Hepatocyte (in vitro differentiated cells): ENCODE measurements around the gene NXPH1. TPM values are rescaled to one million over a fixed set of nuclear protein-coding genes. Genes with fewer than 3 reads are reported as not detected.
A peak's percentile ranks its signal among the peaks of the same experiment; 100 is the strongest.

ENCODE experiments used
- DNase-seq: peaks from one replicate; pipeline ENCODE4 v3.0.0-alpha.2; 2016; ENCODE audit warnings: low spot score
- H2AFZ ChIP-seq: fragments of 200-600 bp; sonication (generic); 2 replicates; pipeline ENCODE4 v1.6.0; 2016; ENCODE audit warnings: antibody characterized with exemption, mild to moderate bottlenecking
- H3K27ac ChIP-seq: fragments of 200-600 bp; sonication (generic); 2 replicates; pipeline ENCODE4 v1.5.1; 2016; ENCODE audit warnings: mild to moderate bottlenecking
- H3K27me3 ChIP-seq: fragments of 200-600 bp; sonication (generic); 2 replicates; pipeline ENCODE4 v1.6.1; 2016
- H3K36me3 ChIP-seq: fragments of 200-600 bp; sonication (generic); replicated peaks from 2 replicates; pipeline ENCODE4 v1.5.1; 2016; ENCODE audit warnings: low read depth; ENCODE audit not compliant: insufficient read depth
- H3K4me1 ChIP-seq: fragments of 200-600 bp; sonication (generic); 2 replicates; pipeline ENCODE4 v1.5.1; 2016; ENCODE audit warnings: mild to moderate bottlenecking, moderate library complexity; ENCODE audit not compliant: insufficient read depth
- H3K4me2 ChIP-seq: fragments of 200-600 bp; sonication (generic); 2 replicates; pipeline ENCODE4 v1.6.0; 2016
- H3K4me3 ChIP-seq: fragments of 200-600 bp; sonication (generic); 2 replicates; pipeline ENCODE4 v1.5.1; 2016; ENCODE audit warnings: mild to moderate bottlenecking
- H3K79me2 ChIP-seq: fragments of 200-600 bp; sonication (generic); 2 replicates; pipeline ENCODE4 v1.6.0; 2017; ENCODE audit warnings: mild to moderate bottlenecking
- H3K9me2 ChIP-seq: fragments of 200-600 bp; sonication (generic); replicated peaks from 2 replicates; pipeline ENCODE4 v1.6.0; 2017; ENCODE audit warnings: mild to moderate bottlenecking; ENCODE audit not compliant: insufficient read depth
- H3K9me3 ChIP-seq: fragments of 200-600 bp; sonication (generic); 2 replicates; pipeline ENCODE4 v1.5.1; 2016; ENCODE audit warnings: low read depth, mild to moderate bottlenecking
- H4K20me1 ChIP-seq: fragments of 200-600 bp; sonication (generic); 2 replicates; pipeline ENCODE4 v1.6.0; 2016; ENCODE audit warnings: mild to moderate bottlenecking; ENCODE audit not compliant: insufficient read depth, poor library complexity, severe bottlenecking
- CTCF ChIP-seq: fragments of 200-600 bp; sonication (generic); IDR thresholded peaks from 2 replicates; pipeline ENCODE4 v1.5.1; 2016; ENCODE audit warnings: antibody characterized with exemption, mild to moderate bottlenecking; ENCODE audit not compliant: poor library complexity
- EZH2 ChIP-seq: fragments of 200-600 bp; sonication (generic); IDR thresholded peaks from 2 replicates; pipeline ENCODE4 v1.6.1; 2016; ENCODE audit warnings: antibody characterized with exemption, mild to moderate bottlenecking, borderline replicate concordance
- EZH2phosphoT487 ChIP-seq: fragments of 200-600 bp; sonication (generic); IDR thresholded peaks from one replicate; pipeline ENCODE4 v1.6.1; 2018; ENCODE audit warnings: antibody characterized with exemption, mild to moderate bottlenecking, low read depth, moderate library complexity; ENCODE audit not compliant: unreplicated experiment, severe bottlenecking
- WGBS: methylation state at CpG from one replicate; pipeline ENCODE4 v1.1.6; 2016; ENCODE audit warnings: low lambda C conversion rate; ENCODE audit errors: missing lambda C conversion rate; 5-methylcytosine and 5-hydroxymethylcytosine counted together
- polyA plus RNA-seq: library from polyadenylated mRNA; unstranded; fragments of >200 nt; fragmentation: Nextera tagmentation; extraction: Ambion mirVana; gene quantifications from 2 replicates; pipeline ENCODE4 v1.2.1, GENCODE V29; 2016
- total RNA-seq: library from RNA; depleted of rRNA; stranded (reverse); fragments of >200 nt; gene quantifications from 2 replicates; pipeline ENCODE4 v1.2.3, GENCODE V29; 2014

The NXPH1 gene
- total and polyA plus RNA-seq, 2 experiments from 2014 or later, result not detected

GRCh38 chr7:8434290-8435002, 1.0 kb downstream of the NXPH1 start:
- WGBS, result 2% methylated on average over 45 of the region's 46 CpGs
- H4K20me1 ChIP-seq, result no peaks in the 10 kb centered on the region

DNA sequence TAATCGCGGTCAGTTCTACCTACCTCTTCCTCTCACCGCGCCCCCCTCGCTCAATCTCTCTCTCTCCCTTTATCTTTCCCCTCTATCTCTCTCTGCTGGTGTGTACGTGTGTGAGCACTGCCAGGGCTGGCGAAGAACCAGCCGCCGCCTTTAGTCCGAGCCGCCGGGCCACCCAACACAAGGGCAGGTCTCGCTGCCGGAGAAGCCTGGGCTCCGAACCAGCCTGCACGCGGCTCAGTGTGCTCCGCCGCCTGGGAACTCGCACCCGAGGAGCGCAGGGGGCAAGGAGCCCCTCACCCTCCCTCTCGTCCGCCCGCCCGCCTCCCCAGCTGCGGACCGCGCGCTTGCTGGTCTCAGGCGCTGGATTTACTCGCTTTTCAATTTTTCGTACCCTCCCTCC, 1.7 kb downstream of the NXPH1 start:
- Histone ChIP-seq H2AFZ (no peak overlapping the region), H3K79me2 (no peaks in the 10 kb centered on the region), H3K4me2 (peak overlapping the region; percentile 82), H3K4me1 (peaks cover 10% of the 10 kb centered on the region), H3K27me3 (peaks cover 97% of the 10 kb centered on the region), H3K27ac (no peak overlapping the region), H3K9me3 (no peaks in the 10 kb centered on the region), H3K9me2 (no peaks in the 10 kb centered on the region), H3K4me3 (no peak overlapping the region), H3K36me3 (no peaks in the 10 kb centered on the region), H4K20me1 (no peaks in the 10 kb centered on the region)
- TF ChIP-seq CTCF, result no peak
- TF ChIP-seq EZH2, result peak; percentile 75
- TF ChIP-seq EZH2phosphoT487, result peak; percentile 65
- WGBS, result 3% methylated on average over 23 of the region's 33 CpGs
- DNase-seq, result no peak

More at GRCh38 chr7:8434290-8435002, 1.0 kb downstream of the NXPH1 start:
- Histone ChIP-seq H3K36me3 (no peaks in the 10 kb centered on the region), H3K27ac (no peak overlapping the region), H3K4me1 (peaks cover 10% of the 10 kb centered on the region), H3K4me3 (no peak overlapping the region), H3K4me2 (peak overlapping the region; percentile 82), H2AFZ (no peak overlapping the region), H3K27me3 (peaks cover 93% of the 10 kb centered on the region), H3K9me3 (no peaks in the 10 kb centered on the region), H3K9me2 (no peaks in the 10 kb centered on the region), H3K79me2 (no peaks in the 10 kb centered on the region)
- TF ChIP-seq EZH2phosphoT487, result no peak
- DNase-seq, result no peak

- TF ChIP-seq EZH2phosphoT487 (peak; percentile 17), EZH2 (peak; percentile 31), CTCF (no peak)
- Histone ChIP-seq H3K4me2 (peak overlapping the region; percentile 82), H3K4me3 (no peak overlapping the region), H3K79me2 (no peaks in the 10 kb centered on the region), H3K27me3 (peaks cover 99% of the 10 kb centered on the region), H3K36me3 (no peaks in the 10 kb centered on the region), H3K9me3 (no peaks in the 10 kb centered on the region), H2AFZ (no peak overlapping the region), H3K4me1 (peaks cover 10% of the 10 kb centered on the region), H3K27ac (no peak overlapping the region), H3K9me2 (no peaks in the 10 kb centered on the region), H4K20me1 (no peaks in the 10 kb centered on the region)
- DNase-seq, result no peak
- WGBS, result 26% methylated on average over 33 of the region's 33 CpGs
Observed at GRCh38 chr7:8435590-8436545, 2.5 kb downstream of the NXPH1 start.

- H4K20me1 ChIP-seq, result no peaks in the 10 kb centered on the region
- 2% methylated on average over 15 of the region's 15 CpGs for WGBS
- peaks cover 99% of the 10 kb centered on the region for H3K27me3 ChIP-seq
- no peaks in the 10 kb centered on the region for H3K9me2 ChIP-seq
- H3K27ac ChIP-seq, result no peak overlapping the region
- peak; percentile 72 for DNase-seq
- no peaks in the 10 kb centered on the region for H3K79me2 ChIP-seq
- no peak overlapping the region for H3K4me3 ChIP-seq
- H3K4me1 ChIP-seq, result peaks cover 10% of the 10 kb centered on the region
- H3K4me2 ChIP-seq, result peak overlapping the region; percentile 59
- TF ChIP-seq EZH2, result no peak
- TF ChIP-seq CTCF, result peak; percentile 67
- no peaks in the 10 kb centered on the region for H3K9me3 ChIP-seq
- no peak overlapping the region for H2AFZ ChIP-seq
- H3K36me3 ChIP-seq, result no peaks in the 10 kb centered on the region
Observed at GRCh38 chr7:8436965-8437364, 3.6 kb downstream of the NXPH1 start.
